IPS-18c (cell line): ENCODE data around the gene ALDH3B1.
"Not testable (repeated sequence)": the region's sequence is repeated elsewhere in the genome, so short reads cannot be mapped to it uniquely, and the experiment has no call there.

Experiments
- H3K4me3 ChIP-seq: 2 replicates; pipeline ENCODE4 v1.7.0; 2013; ENCODE audit warnings: low read depth, mild to moderate bottlenecking, low read length, moderate library complexity; ENCODE audit not compliant: insufficient read depth
- H3K9me3 ChIP-seq: one replicate; pipeline ENCODE4 v1.6.1; 2013; ENCODE audit warnings: mild to moderate bottlenecking, low read length, moderate library complexity; ENCODE audit not compliant: control insufficient read depth, insufficient read depth

The ALDH3B1 gene

GRCh38 chr11:68010090-68011041 lies at the start of gene ALDH3B1:
Gene ALDH3B1, plus strand, starts transcription at chr11:68010327. Its CDS starts 4,971 bp downstream, at chr11:68015298.
- Histone ChIP-seq H3K4me3 (no peak within 1 kb of the TSS), H3K9me3 (no peaks in the 10 kb centered on the region)

GRCh38 chr11:67963217-67963616 lies 46.9 kb upstream of the ALDH3B1 start:
- H3K9me3 ChIP-seq, H3K4me3 ChIP-seq: not testable (repeated sequence)

GRCh38 chr11:67963879-67964278 lies 46.2 kb upstream of the ALDH3B1 start:
- H3K4me3 ChIP-seq, H3K9me3 ChIP-seq: not testable (repeated sequence)

GRCh38 chr11:67964746-67965145 lies 45.4 kb upstream of the ALDH3B1 start:
- H3K9me3 ChIP-seq, H3K4me3 ChIP-seq: not testable (repeated sequence)

GRCh38 chr11:67965830-67966348 lies 44.2 kb upstream of the ALDH3B1 start:
- H3K4me3 ChIP-seq, H3K9me3 ChIP-seq: not testable (repeated sequence)

GRCh38 chr11:67974746-67975145 lies 35.4 kb upstream of the ALDH3B1 start:
- H3K4me3 ChIP-seq = not testable (repeated sequence)

GRCh38 chr11:67978766-67979418 lies 31.2 kb upstream of the ALDH3B1 start:
- H3K9me3 ChIP-seq, H3K4me3 ChIP-seq: not testable (repeated sequence)

More at GRCh38 chr11:67974746-67975145, 35.4 kb upstream of the ALDH3B1 start:
- H3K9me3 ChIP-seq = not testable (repeated sequence)

- H3K4me3 ChIP-seq, H3K9me3 ChIP-seq: not testable (repeated sequence)
Observed at GRCh38 chr11:67981226-67981625, 28.9 kb upstream of the ALDH3B1 start.

GRCh38 chr11:67982255-67982857 lies 27.8 kb upstream of the ALDH3B1 start:
- not testable (repeated sequence) for H3K4me3 ChIP-seq, H3K9me3 ChIP-seq

- Histone ChIP-seq H3K4me3 (no peak overlapping the region), H3K9me3 (no peaks in the 10 kb centered on the region)
Observed at GRCh38 chr11:67983951-67984350, 26.2 kb upstream of the ALDH3B1 start.

GRCh38 chr11:67985302-67985701 lies 24.8 kb upstream of the ALDH3B1 start:
- H3K9me3 ChIP-seq, H3K4me3 ChIP-seq: not testable (repeated sequence)

- H3K4me3 ChIP-seq = peak overlapping the region; percentile 38; the same call in 1 of the 2 replicates
- not testable (repeated sequence) for H3K9me3 ChIP-seq
Observed at GRCh38 chr11:67990546-67991346, 19.4 kb upstream of the ALDH3B1 start.

- peak overlapping the region; percentile 38; the same call in 1 of the 2 replicates for H3K4me3 ChIP-seq
Observed at GRCh38 chr11:67991347-67992121, 18.6 kb upstream of the ALDH3B1 start.

GRCh38 chr11:67993821-67994220 lies 16.3 kb upstream of the ALDH3B1 start:
- H3K4me3 ChIP-seq, H3K9me3 ChIP-seq: not testable (repeated sequence)

More at GRCh38 chr11:67991347-67992121, 18.6 kb upstream of the ALDH3B1 start:
- H3K9me3 ChIP-seq = not testable (repeated sequence)

- H3K9me3 ChIP-seq, H3K4me3 ChIP-seq: not testable (repeated sequence)
Observed at GRCh38 chr11:67994387-67994786, 15.7 kb upstream of the ALDH3B1 start.

- not testable (repeated sequence) for H3K4me3 ChIP-seq, H3K9me3 ChIP-seq
Observed at GRCh38 chr11:67995129-67995528, 15.0 kb upstream of the ALDH3B1 start.
